Peyer's patch (tissue), 4 donors: ENCODE data around the gene TST. TPM values are rescaled to one million over a fixed set of nuclear protein-coding genes. Genes with fewer than 3 reads are reported as not detected.

ENCODE experiments used
- DNase-seq, 3 donors: peaks; one replicate each; pipeline ENCODE4 v3.0.0-alpha.2; 2017 to 2019
- H3K27ac ChIP-seq, 4 donors: fragments of 200-600 bp; sonication (generic); one replicate each; pipeline ENCODE4 v1.5.1; 2016 to 2019
- H3K27me3 ChIP-seq, 2 donors: fragments of 200-600 bp; sonication (generic); one replicate each; pipeline ENCODE4 v1.5.1; 2019
- H3K36me3 ChIP-seq, 3 donors: fragments of 200-600 bp; sonication (generic); one replicate each; pipeline ENCODE4 v1.5.1; 2016 to 2019
- H3K4me1 ChIP-seq, 4 donors: fragments of 200-600 bp; sonication (generic); one replicate each; pipeline ENCODE4 v1.5.1; 2016 to 2019
- H3K4me3 ChIP-seq, 4 donors: fragments of 200-600 bp; sonication (generic); 1 replicate in 3 of 4; 2 replicates in 1 of 4; pipeline ENCODE4 v1.5.1; 2016 to 2019; ENCODE audit warnings: mild to moderate bottlenecking in 1 of 4
- H3K9me3 ChIP-seq, 4 donors: fragments of 200-600 bp; sonication (generic); one replicate each; pipeline ENCODE4 v1.5.1; 2016 to 2019; ENCODE audit warnings: mild to moderate bottlenecking in 1 of 4
- CTCF ChIP-seq, 6 experiments: fragments of 450-650 bp in 4 of 6; fragments of 200-600 bp in 2 of 6; sonication (generic) in 1 of 6; IDR thresholded peaks; one replicate each; pipeline ENCODE4 v1.5.1; 2017 to 2019; ENCODE audit warnings: antibody characterized with exemption in 6 of 6, mild to moderate bottlenecking in 3 of 6, moderate library complexity in 1 of 6
- POLR2A ChIP-seq, 2 donors: fragments of 450-650 bp; IDR thresholded peaks; one replicate each; pipeline ENCODE4 v1.5.1; 2017; ENCODE audit warnings: antibody characterized with exemption in 2 of 2, mild to moderate bottlenecking in 2 of 2, moderate library complexity in 2 of 2
- total RNA-seq, 4 donors: library from RNA; depleted of rRNA; stranded (reverse); fragments of >200 nt; gene quantifications; one replicate each; pipeline ENCODE4 v1.1.0, GENCODE V29; 2016

The TST gene
- total RNA-seq, 4 donors from 2014 or later, result 93.3 to 485 (median 249) TPM

GRCh38 chr22:37039466-37039865 lies 20.2 kb upstream of the TST start:
- DNase-seq, result no peak
- peaks cover 0 to 22% (median 0%) of the 10 kb centered on the region in 4 donors for H3K4me1 ChIP-seq

GRCh38 chr22:37037669-37038068 lies 18.4 kb upstream of the TST start:
- no peaks in the 10 kb centered on the region for H3K36me3 ChIP-seq
- H3K27ac ChIP-seq, result no peak overlapping the region
- no peak overlapping the region for H3K4me3 ChIP-seq
- H3K9me3 ChIP-seq, result no peaks in the 10 kb centered on the region
- peaks cover 0 to 20% (median 2%) of the 10 kb centered on the region in 4 donors for H3K4me1 ChIP-seq
- H3K27me3 ChIP-seq, result no peaks in the 10 kb centered on the region
- DNase-seq, result no peak
- TF ChIP-seq POLR2A (IDR thresholded peaks at IDR 0.05), result no peak
- no peak for TF ChIP-seq CTCF (IDR thresholded peaks at IDR 0.05)

More at GRCh38 chr22:37039466-37039865, 20.2 kb upstream of the TST start:
- Histone ChIP-seq H3K36me3 (no peaks in the 10 kb centered on the region), H3K27ac (no peak overlapping the region), H3K9me3 (no peaks in the 10 kb centered on the region), H3K4me3 (no peak overlapping the region), H3K27me3 (no peaks in the 10 kb centered on the region)
- no peak for TF ChIP-seq POLR2A (IDR thresholded peaks at IDR 0.05)
- no peak for TF ChIP-seq CTCF (IDR thresholded peaks at IDR 0.05)

- TF ChIP-seq POLR2A (IDR thresholded peaks at IDR 0.05) (no peak), CTCF (IDR thresholded peaks at IDR 0.05) (no peak)
- Histone ChIP-seq H3K4me3 (no peak overlapping the region), H3K27me3 (no peaks in the 10 kb centered on the region), H3K4me1 (peaks cover 0 to 21% (median 2%) of the 10 kb centered on the region in 4 donors), H3K9me3 (no peaks in the 10 kb centered on the region), H3K27ac (no peak overlapping the region), H3K36me3 (no peaks in the 10 kb centered on the region)
- no peak for DNase-seq
Measured at GRCh38 chr22:37036655-37037377, 17.6 kb upstream of the TST start.

GRCh38 chr22:37033605-37034430 lies 14.6 kb upstream of the TST start:
- TF ChIP-seq CTCF (IDR thresholded peaks at IDR 0.05), result no peak
- TF ChIP-seq POLR2A (IDR thresholded peaks at IDR 0.05), result peak in 1 of 2 donors; percentile 41
- Histone ChIP-seq H3K9me3 (no peaks in the 10 kb centered on the region), H3K4me1 (peaks cover 0 to 32% (median 2%) of the 10 kb centered on the region in 4 donors), H3K27me3 (no peaks in the 10 kb centered on the region), H3K27ac (peak overlapping the region in 3 of 4 donors; percentile 51 to 86 (median 84)), H3K4me3 (peak overlapping the region in 2 of 4 donors; percentile 28 to 36), H3K36me3 (peaks cover 0 to 17% (median 0%) of the 10 kb centered on the region in 3 donors)
- peak in 2 of 3 donors; percentile 72 to 74 for DNase-seq

GRCh38 chr22:37032535-37033460 lies 13.6 kb upstream of the TST start:
- peaks cover 0 to 27% (median 0%) of the 10 kb centered on the region in 3 donors for H3K36me3 ChIP-seq
- peaks cover 0 to 38% (median 2%) of the 10 kb centered on the region in 4 donors for H3K4me1 ChIP-seq
- H3K27me3 ChIP-seq, result no peaks in the 10 kb centered on the region
- TF ChIP-seq CTCF (IDR thresholded peaks at IDR 0.05), result no peak
- peak; percentile 19 to 60 for TF ChIP-seq POLR2A (IDR thresholded peaks at IDR 0.05)
- H3K27ac ChIP-seq, result peak overlapping the region in 3 of 4 donors; percentile 51 to 86 (median 84)
- peak overlapping the region in 2 of 4 donors; percentile 27 to 36 for H3K4me3 ChIP-seq
- H3K9me3 ChIP-seq, result no peaks in the 10 kb centered on the region
- DNase-seq, result peak in 2 of 3 donors; percentile 87 to 88
